ENCODE results near the gene B3GAT1. TPM values are rescaled to one million over a fixed set of nuclear protein-coding genes. Genes with fewer than 3 reads are reported as not detected.

The B3GAT1 gene
- total RNA-seq, 1 experiment from 2014 or later, result 34.3 TPM

- no peak overlapping the region for H3K27ac ChIP-seq (ENCODE audit: insufficient read length, low read depth, low read length)
- no peaks in the 10 kb centered on the region for H4K20me1 ChIP-seq (ENCODE audit: control insufficient read depth, insufficient read depth, insufficient read length)
- Mint-ChIP-seq H3K36me3 (ENCODE audit: insufficient read depth in 1 of 3, low read depth in 3 of 3) (peaks cover 8 to 34% (median 21%) of the 10 kb centered on the region in 3 experiments; a peak in 6 of 7 replicates), H3K27me3 (ENCODE audit: low read depth) (no peaks in the 10 kb centered on the region), H3K27ac (peak overlapping the region in 1 of 3 experiments; percentile 74; a peak in 2 of 7 replicates), H3K4me1 (peaks cover 9 to 10% of the 10 kb centered on the region in 2 experiments), H3K4me3 (no peak overlapping the region), H3K9me3 (no peaks in the 10 kb centered on the region; a peak in 1 of 5 replicates)
- H4K91ac ChIP-seq (ENCODE audit: insufficient read length, low read depth, low read length), result no peak overlapping the region
- H3K4ac ChIP-seq (ENCODE audit: low read depth, low read length), result no peak overlapping the region
- H3K27me3 ChIP-seq (ENCODE audit: insufficient read depth, low read length), result no peaks in the 10 kb centered on the region
- no peaks in the 10 kb centered on the region for H3K4me1 ChIP-seq (ENCODE audit: insufficient read depth, low read length)
- H3K4me2 ChIP-seq (ENCODE audit: insufficient read depth, insufficient read length, low read length), result no peak overlapping the region
- H3K79me1 ChIP-seq (ENCODE audit: insufficient read depth, low read depth, low read length, poor library complexity, severe bottlenecking), result no peaks in the 10 kb centered on the region
- H2AK5ac ChIP-seq (ENCODE audit: insufficient read length, low read length), result no peak overlapping the region
- no peaks in the 10 kb centered on the region for H3K23me2 ChIP-seq (ENCODE audit: insufficient read length, low read depth, low read length, poor library complexity, severe bottlenecking)
- H3K9me3 ChIP-seq (ENCODE audit: control insufficient read depth, low read depth, low read length), result no peaks in the 10 kb centered on the region
- H2AFZ ChIP-seq (ENCODE audit: low read length), result no peak overlapping the region
- H4K5ac ChIP-seq (ENCODE audit: insufficient read length, low read depth, low read length), result no peak overlapping the region
- H2BK5ac ChIP-seq (ENCODE audit: insufficient read length, low read length), result no peak overlapping the region
- no peaks in the 10 kb centered on the region for H3K79me2 ChIP-seq (ENCODE audit: insufficient read depth, low read length)
- H2BK15ac ChIP-seq (ENCODE audit: low read depth, low read length), result no peak overlapping the region
- no peak overlapping the region for H3K23ac ChIP-seq (ENCODE audit: insufficient read length, low read depth, low read length)
- no peak overlapping the region for H3T11ph ChIP-seq (ENCODE audit: low read length)
- DNase-seq, result no peak
- TF ChIP-seq CTCF (conservative IDR thresholded peaks at IDR 0.05), result no peak
- H2BK12ac ChIP-seq (ENCODE audit: insufficient read length, low read depth, low read length), result no peak overlapping the region
- no peak overlapping the region for H3K9ac ChIP-seq (ENCODE audit: extremely low read depth, insufficient read length, low read length)
- no peak overlapping the region for H4K8ac ChIP-seq (replicated peaks; ENCODE audit: insufficient read length, low read depth, low read length)
- no peak overlapping the region for H3K56ac ChIP-seq (ENCODE audit: insufficient read length, low read depth, low read length)
- H3K18ac ChIP-seq (ENCODE audit: insufficient read length, low read depth, low read length), result no peak overlapping the region
- no CpG with 5 or more reads among the region's 14 CpGs for WGBS (ENCODE audit: extremely low coverage, insufficient read length, low lambda C conversion rate)
- no peak overlapping the region for H3K14ac ChIP-seq (ENCODE audit: insufficient read depth, low read length)
- no peak overlapping the region for H2BK20ac ChIP-seq (ENCODE audit: low read depth, low read length, poor library complexity, severe bottlenecking)
- no peak overlapping the region for H2BK120ac ChIP-seq (ENCODE audit: low read depth, low read length, poor library complexity, severe bottlenecking)
Measured at GRCh38 chr11:134384406-134384805, 27.6 kb downstream of the B3GAT1 start.
